Activated T-helper 1 cell treated with anti-CD3 and anti-CD28 coated beads, Interleukin-12 subunit alpha, Interleukin-12 subunit beta, Interleukin-2, Interleukin-4 antibody, amounts not matched to agents 30 ng/mL and 10 ng/mL and 1 ng/mL, durations not matched to agents 14 hours and 24 hours and 36 hours (primary cell): ENCODE results near the gene SCYGR1. TPM values are rescaled to one million over a fixed set of nuclear protein-coding genes. Genes with fewer than 3 reads are reported as not detected.

Experiments
- DNase-seq: peaks from one replicate; pipeline ENCODE4 v3.0.0; 2021; ENCODE audit warnings: low spot score
- H3K27ac Mint-ChIP-seq: one replicate; pipeline ENCODE4 v1.8.0; 2021; ENCODE audit warnings: mild to moderate bottlenecking, mixed read lengths
- H3K27me3 Mint-ChIP-seq: one replicate; pipeline ENCODE4 v1.8.0; 2022; ENCODE audit warnings: mild to moderate bottlenecking, moderate library complexity, mixed read lengths; ENCODE audit not compliant: insufficient read depth
- H3K36me3 Mint-ChIP-seq: one replicate; pipeline ENCODE4 v1.8.0; 2021; ENCODE audit warnings: low read depth, mixed read lengths
- H3K4me1 Mint-ChIP-seq: one replicate; pipeline ENCODE4 v1.8.0; 2021; ENCODE audit warnings: low read depth, mixed read lengths
- H3K4me3 Mint-ChIP-seq: one replicate; pipeline ENCODE4 v1.8.0; 2021; ENCODE audit warnings: mild to moderate bottlenecking, moderate library complexity, mixed read lengths
- H3K9me3 Mint-ChIP-seq: one replicate; pipeline ENCODE4 v1.8.0; 2021; ENCODE audit warnings: mixed read lengths
- intact Hi-C: fragments of 100-400 bp; cut with micrococcal nuclease; formaldehyde crosslinking; loops from one replicate; pipeline ENCODE4 v1.15.1; 2024
- total RNA-seq: library from RNA; stranded (reverse); gene quantifications from 2 replicates; pipeline ENCODE4 v1.2.3, GENCODE V29; 2022

SCYGR1 gene
- total RNA-seq, 1 donor from 2014 or later, result not detected

DNA sequence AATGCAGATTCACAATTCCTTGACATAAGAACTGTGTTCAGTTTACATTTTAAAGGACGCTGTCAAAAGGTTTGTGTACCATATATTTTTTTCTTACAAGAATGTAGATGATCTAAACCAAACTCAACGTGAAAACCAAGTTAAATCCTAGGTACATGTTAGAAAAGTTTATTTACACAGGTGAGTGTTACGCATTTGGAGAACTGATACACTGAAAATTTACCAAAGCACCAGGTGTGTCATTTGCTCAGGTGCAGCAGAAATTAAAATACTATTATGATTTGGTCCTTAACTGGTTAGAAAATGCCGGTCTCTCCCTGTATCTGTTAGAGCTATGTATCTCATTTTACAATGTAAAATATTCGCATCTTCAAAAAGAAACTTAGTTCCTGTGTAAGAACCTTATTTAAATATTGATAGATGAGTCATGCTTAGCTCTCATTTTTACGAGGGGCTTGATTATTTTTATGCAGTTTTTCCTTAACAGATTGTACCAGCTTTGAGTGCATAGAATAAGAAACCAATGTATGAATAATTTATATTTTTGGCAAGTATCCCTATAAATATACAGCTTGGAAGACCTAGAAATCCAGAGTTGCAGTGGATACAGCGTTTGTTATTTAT is 37.6 kb downstream of the SCYGR1 start:
- no peaks in the 10 kb centered on the region for H3K9me3 Mint-ChIP-seq
- H3K4me1 Mint-ChIP-seq, result peaks cover 13% of the 10 kb centered on the region
- peaks cover 25% of the 10 kb centered on the region for H3K36me3 Mint-ChIP-seq
- no peak overlapping the region for H3K27ac Mint-ChIP-seq
- intact Hi-C loops, result no loop called here
- no peak overlapping the region for H3K4me3 Mint-ChIP-seq
- no peak for DNase-seq
- no peaks in the 10 kb centered on the region for H3K27me3 Mint-ChIP-seq

- Mint-ChIP-seq H3K4me3 (no peak overlapping the region), H3K9me3 (no peaks in the 10 kb centered on the region), H3K27me3 (no peaks in the 10 kb centered on the region), H3K36me3 (peaks cover 25% of the 10 kb centered on the region), H3K4me1 (peaks cover 13% of the 10 kb centered on the region), H3K27ac (no peak overlapping the region)
- intact Hi-C loops, result no loop called here
- DNase-seq, result no peak
Measured at GRCh38 chr2:227348324-227348723, 39.4 kb downstream of the SCYGR1 start.

DNA sequence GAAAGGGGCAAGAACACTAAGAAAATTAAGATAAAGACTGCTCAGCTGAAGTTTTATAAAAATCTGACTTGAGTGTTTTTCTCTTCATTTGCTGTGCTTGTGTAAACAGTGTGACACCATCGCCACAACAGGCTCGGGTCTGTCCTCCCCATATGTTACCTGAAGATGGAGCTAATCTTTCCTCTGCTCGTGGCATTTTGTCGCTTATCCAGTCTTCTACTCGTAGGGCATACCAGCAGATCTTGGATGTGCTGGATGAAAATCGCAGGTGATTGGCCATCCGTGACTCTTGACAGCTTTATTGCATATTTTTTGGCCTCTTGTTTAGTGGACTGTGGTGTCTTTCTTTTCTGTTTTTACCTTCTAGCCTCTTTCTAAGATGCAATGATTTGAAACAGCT is 40.6 kb downstream of the SCYGR1 start:
- Mint-ChIP-seq H3K27me3 (no peaks in the 10 kb centered on the region), H3K36me3 (peaks cover 30% of the 10 kb centered on the region), H3K27ac (no peak overlapping the region), H3K4me1 (peaks cover 13% of the 10 kb centered on the region), H3K4me3 (no peak overlapping the region), H3K9me3 (no peaks in the 10 kb centered on the region)
- DNase-seq, result no peak
- intact Hi-C loops, result no loop called here

DNA sequence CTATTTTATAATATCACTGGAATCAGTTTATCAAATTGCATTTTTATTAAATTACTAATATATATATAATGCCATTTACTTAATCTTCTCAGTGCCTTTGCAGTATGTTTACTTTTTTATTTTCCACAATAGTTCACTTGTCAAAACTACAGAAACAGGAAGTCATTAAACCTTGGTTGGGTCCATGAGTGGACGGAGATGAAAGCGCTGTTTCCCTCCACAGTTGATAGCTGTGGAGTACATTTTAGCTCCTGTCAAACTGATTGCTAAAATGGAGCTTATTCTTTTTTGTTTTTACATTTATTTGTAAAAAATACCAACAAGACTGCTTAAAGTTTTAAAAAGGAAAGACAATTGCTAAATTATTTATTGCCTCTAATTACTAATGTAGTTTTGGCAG is 43.5 kb downstream of the SCYGR1 start:
- no peak overlapping the region for H3K4me3 Mint-ChIP-seq
- intact Hi-C loops, result no loop called here
- no peak for DNase-seq
- H3K4me1 Mint-ChIP-seq, result no peaks in the 10 kb centered on the region
- no peaks in the 10 kb centered on the region for H3K9me3 Mint-ChIP-seq
- no peaks in the 10 kb centered on the region for H3K27me3 Mint-ChIP-seq
- H3K36me3 Mint-ChIP-seq, result peaks cover 34% of the 10 kb centered on the region
- no peak overlapping the region for H3K27ac Mint-ChIP-seq

DNA sequence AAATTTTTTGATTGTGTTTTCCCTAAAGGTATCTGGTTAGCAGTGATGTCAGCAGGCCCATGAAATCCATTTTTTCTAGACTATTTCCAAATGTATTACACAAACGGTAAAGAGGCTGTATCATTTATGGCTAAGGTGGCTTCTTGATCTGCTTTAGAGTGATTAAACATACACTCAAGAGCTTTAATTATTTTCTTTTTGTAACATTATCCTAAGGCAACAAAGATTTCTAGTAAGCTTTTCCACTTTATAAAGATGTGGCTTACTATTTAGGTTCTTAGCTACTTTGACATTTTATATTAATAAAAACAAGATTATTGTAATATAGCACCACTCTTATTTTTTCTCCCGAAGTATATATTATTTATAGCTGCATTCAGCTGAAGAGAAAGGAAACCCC is 46.2 kb downstream of the SCYGR1 start:
- intact Hi-C loops, result no loop called here
- Mint-ChIP-seq H3K27ac (no peak overlapping the region), H3K4me1 (no peaks in the 10 kb centered on the region), H3K9me3 (no peaks in the 10 kb centered on the region), H3K36me3 (peaks cover 34% of the 10 kb centered on the region), H3K4me3 (no peak overlapping the region), H3K27me3 (no peaks in the 10 kb centered on the region)
- DNase-seq, result no peak

DNA sequence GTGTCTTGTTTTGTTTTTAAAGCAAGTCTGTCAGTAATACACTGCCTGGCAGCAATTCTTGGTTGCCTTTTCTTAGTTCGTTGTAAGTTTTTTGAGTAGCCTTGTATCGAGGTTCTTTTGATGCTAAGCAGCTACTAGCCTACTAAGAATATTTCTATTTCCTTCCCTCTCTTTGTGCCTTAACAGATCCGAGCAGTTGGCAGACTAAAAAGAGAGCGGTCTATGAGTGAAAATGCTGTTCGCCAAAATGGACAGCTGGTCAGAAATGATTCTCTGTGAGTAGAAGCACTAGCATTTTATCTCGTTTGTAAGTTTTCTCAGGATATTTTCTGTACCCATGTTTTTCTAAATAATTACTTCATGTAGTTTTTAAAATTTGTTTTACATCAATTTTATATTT is 47.6 kb downstream of the SCYGR1 start:
- Mint-ChIP-seq H3K4me1 (peaks cover 12% of the 10 kb centered on the region), H3K9me3 (no peaks in the 10 kb centered on the region), H3K4me3 (no peak overlapping the region), H3K27me3 (no peaks in the 10 kb centered on the region), H3K36me3 (peaks cover 37% of the 10 kb centered on the region), H3K27ac (no peak overlapping the region)
- no peak for DNase-seq
- intact Hi-C loops, result no loop called here

- H3K9me3 Mint-ChIP-seq, result no peaks in the 10 kb centered on the region
- peaks cover 44% of the 10 kb centered on the region for H3K36me3 Mint-ChIP-seq
Measured at GRCh38 chr2:227339098-227339599, 48.6 kb downstream of the SCYGR1 start.

More at GRCh38 chr2:227339098-227339599, 48.6 kb downstream of the SCYGR1 start:
- no peak for DNase-seq
- H3K4me1 Mint-ChIP-seq, result peaks cover 12% of the 10 kb centered on the region
- no peak overlapping the region for H3K4me3 Mint-ChIP-seq
- H3K27ac Mint-ChIP-seq, result no peak overlapping the region
- no peaks in the 10 kb centered on the region for H3K27me3 Mint-ChIP-seq
- intact Hi-C loops, result no loop called here

Other genes starting within 250 kb of the SCYGR1 start
- not detected in 2 replicates for gene COL4A4, start 223.7 kb downstream of the SCYGR1 start, total RNA-seq
- not detected in 2 replicates for gene COL4A3, start 223.3 kb downstream of the SCYGR1 start, total RNA-seq
- gene MFF, start 62.7 kb downstream of the SCYGR1 start, total RNA-seq, result 69.9 and 74.9 TPM in 2 replicates
- gene TM4SF20, start 8.6 kb downstream of the SCYGR1 start, total RNA-seq, result not detected in 2 replicates
- gene AGFG1, start 84.2 kb upstream of the SCYGR1 start, total RNA-seq, result 239 and 252 TPM in 2 replicates
- not detected in 2 replicates for gene SCYGR2, start 210.9 kb upstream of the SCYGR1 start, total RNA-seq
- gene SCYGR3, start 226.9 kb upstream of the SCYGR1 start, total RNA-seq, result not detected in 2 replicates
- not detected in 2 replicates for gene SCYGR4, start 229.5 kb upstream of the SCYGR1 start, total RNA-seq